GM12801 (cell line): ENCODE measurements around the gene EFHC1.

Experiments
- CTCF ChIP-seq: IDR thresholded peaks from one replicate; pipeline ENCODE4 v1.5.1; 2011; ENCODE audit warnings: control low read depth; ENCODE audit not compliant: insufficient read length; ENCODE audit errors: extremely low read depth

Gene EFHC1

DNA sequence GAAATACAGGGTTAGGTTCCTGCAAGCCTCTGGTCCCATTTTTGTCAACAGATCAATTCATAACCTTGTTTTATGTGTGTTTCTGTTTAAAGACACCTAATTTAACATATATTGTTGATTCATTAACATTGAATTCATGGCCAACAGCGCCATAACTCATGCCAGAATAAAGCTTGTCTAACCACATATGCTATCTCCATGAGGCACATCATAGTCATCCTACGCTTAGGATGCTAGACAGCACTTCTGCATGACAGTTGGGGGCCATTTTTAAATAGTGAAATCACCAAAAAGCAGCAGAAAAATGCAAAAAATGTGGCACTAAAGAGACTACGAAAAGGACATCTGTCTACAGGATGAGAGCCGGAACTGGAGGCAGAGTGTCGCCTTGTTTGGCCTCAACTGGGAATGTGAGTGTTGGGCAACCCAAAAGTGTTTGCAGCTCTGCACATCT, 118.8 kb downstream of the EFHC1 start:
- no peak for TF ChIP-seq CTCF

- TF ChIP-seq CTCF = no peak
These were observed 119.5 kb downstream of the EFHC1 start for GRCh38 chr6:52539607-52540006.

DNA sequence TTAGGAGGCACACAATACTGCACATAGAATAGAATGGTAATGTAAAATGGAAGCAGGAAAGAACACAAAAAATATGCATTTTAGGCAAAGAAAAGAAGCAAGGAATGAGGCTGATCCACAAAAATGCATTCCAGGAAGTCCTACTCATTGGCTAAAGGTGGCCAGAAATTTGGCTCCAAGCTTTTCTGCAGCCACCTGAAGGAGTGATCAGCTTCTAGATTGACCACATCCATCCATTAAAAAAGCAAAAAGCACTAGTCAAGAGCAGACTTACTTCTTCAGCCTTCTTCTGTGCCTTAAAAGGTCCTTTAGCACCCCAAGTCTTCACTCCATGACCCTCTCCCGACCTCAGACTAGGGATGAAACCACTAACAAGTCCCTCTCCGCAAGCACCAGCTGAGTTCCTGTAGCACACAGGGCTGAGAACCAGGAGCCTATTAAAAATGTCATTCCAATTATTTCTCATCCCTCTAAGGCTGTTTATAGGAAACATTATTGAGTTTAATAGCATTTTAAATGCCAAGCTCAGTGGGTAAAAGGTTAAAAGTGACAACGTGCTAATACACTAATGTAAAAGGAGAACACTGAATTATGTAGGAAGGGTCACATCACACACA, 120.3 kb downstream of the EFHC1 start:
- no peak for TF ChIP-seq CTCF

DNA sequence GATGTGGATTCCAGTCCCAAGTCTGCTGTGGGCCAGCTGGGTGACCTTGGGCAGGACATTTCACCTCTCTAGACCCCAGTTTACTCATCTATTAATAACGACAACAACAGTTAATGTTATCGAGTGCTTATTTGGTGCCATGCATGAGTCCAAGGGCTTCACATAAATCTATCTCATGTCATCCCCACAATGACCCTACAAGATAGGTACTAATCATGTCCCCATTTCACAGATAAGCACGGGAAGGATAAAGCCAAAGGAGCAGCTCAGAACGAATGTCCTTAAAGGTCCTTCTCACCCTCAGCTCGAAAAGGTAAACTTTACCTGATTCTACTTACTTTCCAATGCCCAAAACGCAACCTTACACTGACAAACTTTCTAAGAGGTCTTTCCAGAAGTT, 121.0 kb downstream of the EFHC1 start:
- TF ChIP-seq CTCF = no peak

DNA sequence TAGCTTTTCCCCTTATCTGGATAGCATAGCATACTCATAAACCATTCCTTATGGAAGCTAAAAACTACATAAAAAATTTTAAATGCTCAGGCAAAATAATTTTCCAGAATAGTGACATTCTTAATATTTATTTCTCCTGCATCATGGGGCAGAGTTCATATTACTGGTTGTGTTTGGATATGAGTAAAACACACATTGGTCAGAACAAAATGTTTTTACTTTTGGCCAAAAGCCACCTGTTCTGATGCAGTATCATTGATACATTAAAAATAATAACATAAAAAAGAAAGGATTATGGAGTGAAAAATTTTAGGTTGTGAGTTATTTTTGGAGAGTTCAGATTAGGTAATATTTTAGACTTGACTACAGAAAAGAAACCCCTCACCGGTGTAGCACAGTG, 123.1 kb downstream of the EFHC1 start:
- no peak for TF ChIP-seq CTCF

GRCh38 chr6:52543729-52544601, 123.8 kb downstream of the EFHC1 start:
- TF ChIP-seq CTCF = no peak

DNA sequence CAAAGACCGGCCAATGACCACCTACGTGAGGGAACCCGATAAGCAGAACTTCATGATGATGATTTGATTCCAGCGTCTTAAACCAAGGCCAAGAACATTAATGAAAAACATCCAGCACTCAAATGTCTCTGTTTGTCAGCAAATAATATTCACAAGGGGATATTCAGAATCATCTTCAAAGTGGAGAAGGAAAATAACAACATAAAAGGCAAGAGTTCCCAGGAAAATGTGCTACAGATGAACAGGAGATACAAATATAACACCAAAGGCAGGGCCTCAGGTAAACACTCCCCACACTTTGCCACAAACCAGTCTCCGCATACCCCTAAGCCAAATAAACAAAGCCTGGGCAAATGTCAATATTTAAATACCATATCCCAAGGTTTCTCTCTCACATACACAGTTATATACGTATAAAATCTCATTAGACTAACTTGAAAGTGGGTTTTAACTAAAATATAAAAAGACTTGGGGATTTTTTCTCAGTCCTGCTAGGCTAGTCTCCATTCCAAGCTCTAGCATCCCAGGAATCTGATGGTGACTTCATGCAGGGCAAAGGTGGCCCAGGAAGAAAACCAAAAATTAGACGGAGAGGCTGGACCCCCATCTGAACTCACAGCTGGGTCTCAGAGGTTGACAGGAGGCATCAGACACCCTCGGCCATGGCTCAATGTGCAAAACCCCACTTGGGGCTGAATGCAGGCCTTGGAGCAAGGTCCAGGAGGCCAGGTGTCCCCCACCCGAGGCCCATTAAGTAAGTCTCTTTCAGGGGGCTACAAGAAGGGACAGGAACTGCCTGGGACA, 124.7 kb downstream of the EFHC1 start:
- no peak for TF ChIP-seq CTCF
